ENCODE data around the gene CAPRIN1. TPM values are rescaled to one million over a fixed set of nuclear protein-coding genes. Genes with fewer than 3 reads are reported as not detected.

The CAPRIN1 gene
- total RNA-seq, 1 donor from 2014 or later = 252 TPM

DNA sequence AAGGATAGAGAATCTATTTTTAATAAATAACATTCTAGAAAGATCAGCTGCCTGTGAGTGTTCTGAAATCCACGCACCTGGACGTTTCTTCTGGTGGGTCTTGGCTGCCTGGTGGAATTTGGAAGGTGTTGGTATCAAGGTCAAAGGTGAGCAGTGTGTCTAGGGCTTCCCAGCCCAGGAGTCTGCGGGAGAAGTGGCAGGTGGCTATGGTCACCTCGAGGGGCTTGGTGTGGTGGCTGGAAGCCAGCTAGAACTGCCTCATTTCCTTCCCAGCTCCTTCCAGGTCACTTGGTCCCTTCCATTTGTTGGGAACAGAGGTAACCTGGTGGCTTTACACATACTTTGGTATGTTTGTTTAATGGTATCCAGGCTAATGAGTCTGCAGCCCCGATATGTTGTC lies 95.3 kb downstream of the CAPRIN1 start:
- TF ChIP-seq, protein P1, sequence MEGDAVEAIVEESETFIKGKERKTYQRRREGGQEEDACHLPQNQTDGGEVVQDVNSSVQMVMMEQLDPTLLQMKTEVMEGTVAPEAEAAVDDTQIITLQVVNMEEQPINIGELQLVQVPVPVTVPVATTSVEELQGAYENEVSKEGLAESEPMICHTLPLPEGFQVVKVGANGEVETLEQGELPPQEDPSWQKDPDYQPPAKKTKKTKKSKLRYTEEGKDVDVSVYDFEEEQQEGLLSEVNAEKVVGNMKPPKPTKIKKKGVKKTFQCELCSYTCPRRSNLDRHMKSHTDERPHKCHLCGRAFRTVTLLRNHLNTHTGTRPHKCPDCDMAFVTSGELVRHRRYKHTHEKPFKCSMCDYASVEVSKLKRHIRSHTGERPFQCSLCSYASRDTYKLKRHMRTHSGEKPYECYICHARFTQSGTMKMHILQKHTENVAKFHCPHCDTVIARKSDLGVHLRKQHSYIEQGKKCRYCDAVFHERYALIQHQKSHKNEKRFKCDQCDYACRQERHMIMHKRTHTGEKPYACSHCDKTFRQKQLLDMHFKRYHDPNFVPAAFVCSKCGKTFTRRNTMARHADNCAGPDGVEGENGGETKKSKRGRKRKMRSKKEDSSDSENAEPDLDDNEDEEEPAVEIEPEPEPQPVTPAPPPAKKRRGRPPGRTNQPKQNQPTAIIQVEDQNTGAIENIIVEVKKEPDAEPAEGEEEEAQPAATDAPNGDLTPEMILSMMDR (IDR thresholded peaks at IDR 0.05) = no peak
- Mint-ChIP-seq H3K4me1 (ENCODE audit: unreplicated experiment) (peaks cover 2% of the 10 kb centered on the region), H3K27ac (ENCODE audit: unreplicated experiment) (no peak overlapping the region), H3K4me3 (ENCODE audit: unreplicated experiment) (no peak overlapping the region), H3K36me3 (ENCODE audit: unreplicated experiment) (peaks cover 36% of the 10 kb centered on the region), H3K9me3 (ENCODE audit: unreplicated experiment) (no peaks in the 10 kb centered on the region), H3K27me3 (ENCODE audit: unreplicated experiment) (no peaks in the 10 kb centered on the region)
- no peak for DNase-seq (ENCODE audit: extremely low spot score, unreplicated experiment)

DNA sequence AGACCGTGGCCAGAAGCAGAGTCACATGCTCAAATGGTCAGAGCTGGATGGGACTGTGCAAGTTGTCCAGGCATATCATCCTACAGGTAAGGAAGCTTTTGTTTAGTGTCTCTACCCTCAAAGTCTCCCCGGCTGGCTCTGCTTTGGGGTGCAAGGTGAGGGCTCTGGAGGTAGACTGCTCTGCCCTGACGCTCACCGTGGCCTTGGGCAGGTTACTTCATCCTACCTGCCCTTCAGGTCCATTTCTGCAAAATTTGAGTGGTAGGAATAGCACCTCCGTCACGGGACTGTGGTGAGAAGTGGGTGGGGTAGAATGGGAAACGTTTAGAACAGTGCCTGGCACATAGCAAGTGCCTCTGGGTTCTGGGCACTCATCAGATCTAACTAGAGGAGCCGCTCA lies 96.0 kb downstream of the CAPRIN1 start:
- Mint-ChIP-seq H3K4me1 (ENCODE audit: unreplicated experiment) (peaks cover 2% of the 10 kb centered on the region), H3K27me3 (ENCODE audit: unreplicated experiment) (no peaks in the 10 kb centered on the region), H3K4me3 (ENCODE audit: unreplicated experiment) (no peak overlapping the region), H3K27ac (ENCODE audit: unreplicated experiment) (no peak overlapping the region), H3K9me3 (ENCODE audit: unreplicated experiment) (no peaks in the 10 kb centered on the region), H3K36me3 (ENCODE audit: unreplicated experiment) (peaks cover 32% of the 10 kb centered on the region)
- TF ChIP-seq, protein P1 (IDR thresholded peaks at IDR 0.05) = no peak
- DNase-seq (ENCODE audit: extremely low spot score, unreplicated experiment) = no peak

DNA sequence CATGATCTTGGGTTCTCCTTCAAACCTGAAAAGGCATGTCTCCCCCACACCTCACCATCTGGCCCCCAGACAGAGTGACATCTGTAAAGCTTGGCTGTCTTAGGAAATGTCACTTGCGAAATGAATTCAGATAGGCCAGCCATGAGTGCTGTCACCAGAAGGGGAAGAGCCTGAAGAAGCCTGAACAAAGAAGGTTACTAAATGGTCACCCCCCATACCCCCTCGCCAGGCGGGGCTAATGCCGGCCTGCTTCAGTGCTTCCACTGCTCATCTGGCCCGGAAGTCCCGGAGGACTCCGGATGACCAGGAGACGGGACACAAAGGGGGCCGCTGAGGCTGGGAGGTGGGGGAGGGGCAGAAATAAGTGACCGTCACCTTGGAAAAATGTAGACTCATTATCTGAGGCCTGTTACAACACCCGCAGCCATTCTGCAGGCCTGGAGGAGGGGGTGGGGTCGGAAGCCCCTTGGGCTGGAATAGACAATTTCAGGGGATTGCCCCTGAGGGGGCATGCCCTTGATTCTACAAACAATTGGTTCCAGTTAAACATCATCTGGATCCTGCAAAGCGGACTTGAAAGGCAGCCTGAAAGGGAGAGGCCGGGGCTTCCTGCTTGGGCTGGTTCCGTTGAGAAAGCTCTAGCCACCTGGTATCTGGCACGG lies 97.1 kb downstream of the CAPRIN1 start:
- Mint-ChIP-seq H3K9me3 (ENCODE audit: unreplicated experiment) (no peaks in the 10 kb centered on the region), H3K4me3 (ENCODE audit: unreplicated experiment) (no peak overlapping the region), H3K27me3 (ENCODE audit: unreplicated experiment) (no peaks in the 10 kb centered on the region), H3K36me3 (ENCODE audit: unreplicated experiment) (peaks cover 24% of the 10 kb centered on the region), H3K27ac (ENCODE audit: unreplicated experiment) (no peak overlapping the region), H3K4me1 (ENCODE audit: unreplicated experiment) (peaks cover 3% of the 10 kb centered on the region)
- no peak for DNase-seq (ENCODE audit: extremely low spot score, unreplicated experiment)
- TF ChIP-seq, protein P1 (IDR thresholded peaks at IDR 0.05) = no peak

DNA sequence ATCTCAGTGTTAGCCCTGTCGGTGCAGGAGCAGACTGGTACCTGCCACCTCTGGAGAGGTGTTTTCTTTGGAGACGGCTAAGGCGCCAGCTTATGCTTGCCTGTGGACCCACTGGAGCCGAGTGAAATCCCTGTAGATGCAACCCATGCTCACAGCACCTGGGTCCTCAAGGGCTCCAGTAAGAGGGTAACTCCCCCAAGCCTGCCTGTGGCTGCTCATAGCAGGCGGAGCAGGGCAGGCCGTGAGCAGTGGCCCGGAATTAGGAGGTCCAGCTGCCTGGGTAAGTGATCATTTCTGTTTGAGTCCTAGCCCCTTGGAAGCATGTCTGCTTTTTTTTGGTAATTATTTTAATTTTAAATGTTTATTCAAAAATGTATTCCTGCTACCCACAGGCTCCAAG lies 97.7 kb downstream of the CAPRIN1 start:
- no peak overlapping the region for H3K27ac Mint-ChIP-seq (ENCODE audit: unreplicated experiment)

DNA sequence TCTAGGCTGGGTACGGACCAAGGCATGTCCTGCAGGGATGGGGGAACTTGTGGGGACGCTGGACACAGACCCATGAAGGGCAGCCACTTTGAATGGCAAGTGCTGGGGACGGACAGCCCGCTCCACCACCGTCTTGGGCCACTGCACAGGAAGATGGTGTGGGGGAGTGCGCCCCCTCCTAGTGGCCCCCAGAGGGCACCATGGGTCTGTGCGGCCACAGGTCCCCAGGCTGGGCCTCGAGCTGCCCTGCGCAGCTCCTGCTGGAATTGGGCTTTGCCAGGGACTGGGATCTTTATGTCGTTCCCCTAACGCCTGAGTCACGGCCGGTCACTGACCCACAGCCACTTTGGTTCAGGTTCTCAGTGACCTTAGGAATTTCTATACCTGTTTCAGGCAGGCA lies 98.3 kb downstream of the CAPRIN1 start:
- no peak overlapping the region for H3K4me3 Mint-ChIP-seq (ENCODE audit: unreplicated experiment)
- DNase-seq (ENCODE audit: extremely low spot score, unreplicated experiment) = no peak
- peaks cover 3% of the 10 kb centered on the region for H3K4me1 Mint-ChIP-seq (ENCODE audit: unreplicated experiment)
- H3K27ac Mint-ChIP-seq (ENCODE audit: unreplicated experiment) = no peak overlapping the region
- peaks cover 21% of the 10 kb centered on the region for H3K36me3 Mint-ChIP-seq (ENCODE audit: unreplicated experiment)
- TF ChIP-seq, protein P1 (IDR thresholded peaks at IDR 0.05) = peak; percentile 36
- no peaks in the 10 kb centered on the region for H3K9me3 Mint-ChIP-seq (ENCODE audit: unreplicated experiment)
- no peaks in the 10 kb centered on the region for H3K27me3 Mint-ChIP-seq (ENCODE audit: unreplicated experiment)

More for the DNA sequence above, 97.7 kb downstream of the CAPRIN1 start:
- Mint-ChIP-seq H3K27me3 (ENCODE audit: unreplicated experiment) (no peaks in the 10 kb centered on the region), H3K4me1 (ENCODE audit: unreplicated experiment) (peaks cover 3% of the 10 kb centered on the region), H3K36me3 (ENCODE audit: unreplicated experiment) (peaks cover 24% of the 10 kb centered on the region), H3K4me3 (ENCODE audit: unreplicated experiment) (no peak overlapping the region), H3K9me3 (ENCODE audit: unreplicated experiment) (no peaks in the 10 kb centered on the region)
- no peak for DNase-seq (ENCODE audit: extremely low spot score, unreplicated experiment)
- TF ChIP-seq, protein P1 (IDR thresholded peaks at IDR 0.05) = no peak

Measured in osteocyte (in vitro differentiated cells).